ENCODE results near the gene SLC25A39. TPM values are rescaled to one million over a fixed set of nuclear protein-coding genes. Genes with fewer than 3 reads are reported as not detected.

SLC25A39 gene
- total and polyA plus RNA-seq, 2 of the 13 experiments (the other 11 are each of a cell fraction or from before 2014, with no cell fraction given), result 144 to 151 TPM

DNA sequence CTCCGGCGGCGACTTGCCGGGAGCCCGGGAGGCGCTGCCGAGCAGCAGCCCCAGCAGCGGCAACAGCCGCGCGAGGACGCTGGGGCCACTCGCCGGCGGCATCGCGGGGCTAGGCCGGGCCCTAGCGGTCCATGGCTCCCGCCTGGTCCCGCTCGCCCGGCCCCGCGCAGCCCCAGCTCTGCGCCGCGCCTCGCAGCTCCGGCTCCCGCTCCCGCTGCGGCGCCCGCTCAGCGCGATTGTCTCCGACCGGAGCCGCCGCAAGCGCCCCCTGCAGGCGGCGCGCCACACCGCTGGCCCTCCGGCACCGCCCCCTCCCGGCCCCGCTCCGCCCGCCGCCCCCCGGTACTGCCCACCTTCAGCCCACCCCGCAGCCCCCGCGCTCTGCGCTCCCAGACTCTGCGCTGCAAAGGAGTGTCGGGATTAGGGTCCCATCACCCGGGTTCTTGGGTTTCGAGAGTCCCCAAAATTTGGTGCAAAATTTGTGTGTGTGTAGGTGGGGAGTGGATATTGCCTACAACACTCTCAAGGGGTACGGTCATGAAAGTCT, 39.1 kb upstream of the SLC25A39 start, which contains the start of gene FAM171A2 (continued):
- TF ChIP-seq ZSCAN21 (CRISPR knock-in tag; IDR thresholded peaks at IDR 0.05; ENCODE audit: borderline replicate concordance) (peak; percentile 71; the same call in 1 of the 2 replicates), YY1 (IDR thresholded peaks at IDR 0.05; ENCODE audit: insufficient read depth, insufficient replicate concordance, low read depth, low read length) (peak; percentile 77), ZNF782 (CRISPR knock-in tag; IDR thresholded peaks at IDR 0.05; ENCODE audit: borderline replicate concordance) (no peak), HES4 (CRISPR knock-in tag; IDR thresholded peaks at IDR 0.05; ENCODE audit: borderline replicate concordance) (peak; percentile 82; the same call in 1 of the 2 replicates), YEATS2 (CRISPR knock-in tag; IDR thresholded peaks at IDR 0.05; ENCODE audit: borderline replicate concordance) (no peak), SRSF4 (IDR thresholded peaks at IDR 0.05; ENCODE audit: low read depth, low read length, poor library complexity, severe bottlenecking) (no peak), SP5 (CRISPR knock-in tag; IDR thresholded peaks at IDR 0.05; ENCODE audit: borderline replicate concordance, low read depth) (no peak), RARG (CRISPR knock-in tag; IDR thresholded peaks at IDR 0.05; ENCODE audit: low read depth) (no peak), ZNF317 (CRISPR knock-in tag; IDR thresholded peaks at IDR 0.05) (no peak), SALL2 (CRISPR knock-in tag; IDR thresholded peaks at IDR 0.05) (peak; percentile 52; the same call in 1 of the 2 replicates), ZNF777 (CRISPR knock-in tag; IDR thresholded peaks at IDR 0.05) (no peak), ZNF678 (CRISPR knock-in tag; IDR thresholded peaks at IDR 0.05) (no peak), NAIF1 (CRISPR knock-in tag; IDR thresholded peaks at IDR 0.05; ENCODE audit: borderline replicate concordance) (no peak), SOX13 (IDR thresholded peaks at IDR 0.05) (0 out of 2 replicates have a peak, but pooled peaks have one; percentile 12), SOX13 (CRISPR knock-in tag; conservative IDR thresholded peaks at IDR 0.05 in 1 of 2, IDR thresholded peaks at IDR 0.05 in 1 of 2) (no peak; a peak in 1 of 4 replicates)
- TF ChIP-seq, protein P1, sequence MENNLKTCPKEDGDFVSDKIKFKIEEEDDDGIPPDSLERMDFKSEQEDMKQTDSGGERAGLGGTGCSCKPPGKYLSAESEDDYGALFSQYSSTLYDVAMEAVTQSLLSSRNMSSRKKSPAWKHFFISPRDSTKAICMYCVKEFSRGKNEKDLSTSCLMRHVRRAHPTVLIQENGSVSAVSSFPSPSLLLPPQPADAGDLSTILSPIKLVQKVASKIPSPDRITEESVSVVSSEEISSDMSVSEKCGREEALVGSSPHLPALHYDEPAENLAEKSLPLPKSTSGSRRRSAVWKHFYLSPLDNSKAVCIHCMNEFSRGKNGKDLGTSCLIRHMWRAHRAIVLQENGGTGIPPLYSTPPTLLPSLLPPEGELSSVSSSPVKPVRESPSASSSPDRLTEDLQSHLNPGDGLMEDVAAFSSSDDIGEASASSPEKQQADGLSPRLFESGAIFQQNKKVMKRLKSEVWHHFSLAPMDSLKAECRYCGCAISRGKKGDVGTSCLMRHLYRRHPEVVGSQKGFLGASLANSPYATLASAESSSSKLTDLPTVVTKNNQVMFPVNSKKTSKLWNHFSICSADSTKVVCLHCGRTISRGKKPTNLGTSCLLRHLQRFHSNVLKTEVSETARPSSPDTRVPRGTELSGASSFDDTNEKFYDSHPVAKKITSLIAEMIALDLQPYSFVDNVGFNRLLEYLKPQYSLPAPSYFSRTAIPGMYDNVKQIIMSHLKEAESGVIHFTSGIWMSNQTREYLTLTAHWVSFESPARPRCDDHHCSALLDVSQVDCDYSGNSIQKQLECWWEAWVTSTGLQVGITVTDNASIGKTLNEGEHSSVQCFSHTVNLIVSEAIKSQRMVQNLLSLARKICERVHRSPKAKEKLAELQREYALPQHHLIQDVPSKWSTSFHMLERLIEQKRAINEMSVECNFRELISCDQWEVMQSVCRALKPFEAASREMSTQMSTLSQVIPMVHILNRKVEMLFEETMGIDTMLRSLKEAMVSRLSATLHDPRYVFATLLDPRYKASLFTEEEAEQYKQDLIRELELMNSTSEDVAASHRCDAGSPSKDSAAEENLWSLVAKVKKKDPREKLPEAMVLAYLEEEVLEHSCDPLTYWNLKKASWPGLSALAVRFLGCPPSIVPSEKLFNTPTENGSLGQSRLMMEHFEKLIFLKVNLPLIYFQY (CRISPR knock-in tag; IDR thresholded peaks at IDR 0.05; ENCODE audit: borderline replicate concordance), result no peak
- TF ChIP-seq, protein P2, sequence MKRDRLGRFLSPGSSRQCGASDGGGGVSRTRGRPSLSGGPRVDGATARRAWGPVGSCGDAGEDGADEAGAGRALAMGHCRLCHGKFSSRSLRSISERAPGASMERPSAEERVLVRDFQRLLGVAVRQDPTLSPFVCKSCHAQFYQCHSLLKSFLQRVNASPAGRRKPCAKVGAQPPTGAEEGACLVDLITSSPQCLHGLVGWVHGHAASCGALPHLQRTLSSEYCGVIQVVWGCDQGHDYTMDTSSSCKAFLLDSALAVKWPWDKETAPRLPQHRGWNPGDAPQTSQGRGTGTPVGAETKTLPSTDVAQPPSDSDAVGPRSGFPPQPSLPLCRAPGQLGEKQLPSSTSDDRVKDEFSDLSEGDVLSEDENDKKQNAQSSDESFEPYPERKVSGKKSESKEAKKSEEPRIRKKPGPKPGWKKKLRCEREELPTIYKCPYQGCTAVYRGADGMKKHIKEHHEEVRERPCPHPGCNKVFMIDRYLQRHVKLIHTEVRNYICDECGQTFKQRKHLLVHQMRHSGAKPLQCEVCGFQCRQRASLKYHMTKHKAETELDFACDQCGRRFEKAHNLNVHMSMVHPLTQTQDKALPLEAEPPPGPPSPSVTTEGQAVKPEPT (CRISPR knock-in tag; IDR thresholded peaks at IDR 0.05; ENCODE audit: low read depth), result no peak
- TF ChIP-seq, protein P3, sequence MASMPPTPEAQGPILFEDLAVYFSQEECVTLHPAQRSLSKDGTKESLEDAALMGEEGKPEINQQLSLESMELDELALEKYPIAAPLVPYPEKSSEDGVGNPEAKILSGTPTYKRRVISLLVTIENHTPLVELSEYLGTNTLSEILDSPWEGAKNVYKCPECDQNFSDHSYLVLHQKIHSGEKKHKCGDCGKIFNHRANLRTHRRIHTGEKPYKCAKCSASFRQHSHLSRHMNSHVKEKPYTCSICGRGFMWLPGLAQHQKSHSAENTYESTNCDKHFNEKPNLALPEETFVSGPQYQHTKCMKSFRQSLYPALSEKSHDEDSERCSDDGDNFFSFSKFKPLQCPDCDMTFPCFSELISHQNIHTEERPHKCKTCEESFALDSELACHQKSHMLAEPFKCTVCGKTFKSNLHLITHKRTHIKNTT (CRISPR knock-in tag; IDR thresholded peaks at IDR 0.05), result no peak
- TF ChIP-seq, protein P4, sequence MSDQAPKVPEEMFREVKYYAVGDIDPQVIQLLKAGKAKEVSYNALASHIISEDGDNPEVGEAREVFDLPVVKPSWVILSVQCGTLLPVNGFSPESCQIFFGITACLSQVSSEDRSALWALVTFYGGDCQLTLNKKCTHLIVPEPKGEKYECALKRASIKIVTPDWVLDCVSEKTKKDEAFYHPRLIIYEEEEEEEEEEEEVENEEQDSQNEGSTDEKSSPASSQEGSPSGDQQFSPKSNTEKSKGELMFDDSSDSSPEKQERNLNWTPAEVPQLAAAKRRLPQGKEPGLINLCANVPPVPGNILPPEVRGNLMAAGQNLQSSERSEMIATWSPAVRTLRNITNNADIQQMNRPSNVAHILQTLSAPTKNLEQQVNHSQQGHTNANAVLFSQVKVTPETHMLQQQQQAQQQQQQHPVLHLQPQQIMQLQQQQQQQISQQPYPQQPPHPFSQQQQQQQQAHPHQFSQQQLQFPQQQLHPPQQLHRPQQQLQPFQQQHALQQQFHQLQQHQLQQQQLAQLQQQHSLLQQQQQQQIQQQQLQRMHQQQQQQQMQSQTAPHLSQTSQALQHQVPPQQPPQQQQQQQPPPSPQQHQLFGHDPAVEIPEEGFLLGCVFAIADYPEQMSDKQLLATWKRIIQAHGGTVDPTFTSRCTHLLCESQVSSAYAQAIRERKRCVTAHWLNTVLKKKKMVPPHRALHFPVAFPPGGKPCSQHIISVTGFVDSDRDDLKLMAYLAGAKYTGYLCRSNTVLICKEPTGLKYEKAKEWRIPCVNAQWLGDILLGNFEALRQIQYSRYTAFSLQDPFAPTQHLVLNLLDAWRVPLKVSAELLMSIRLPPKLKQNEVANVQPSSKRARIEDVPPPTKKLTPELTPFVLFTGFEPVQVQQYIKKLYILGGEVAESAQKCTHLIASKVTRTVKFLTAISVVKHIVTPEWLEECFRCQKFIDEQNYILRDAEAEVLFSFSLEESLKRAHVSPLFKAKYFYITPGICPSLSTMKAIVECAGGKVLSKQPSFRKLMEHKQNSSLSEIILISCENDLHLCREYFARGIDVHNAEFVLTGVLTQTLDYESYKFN (CRISPR knock-in tag; conservative IDR thresholded peaks at IDR 0.05), result no peak
